OCI-LY3 (cell line): ENCODE measurements around the gene GLIS1.

ENCODE experiments used
- EZH2phosphoT487 ChIP-seq: fragments of 200-600 bp; shearing (Covaris generic); IDR thresholded peaks from 2 replicates; pipeline ENCODE4 v1.6.1; 2018; ENCODE audit warnings: antibody characterized with exemption, mixed run types, low read depth
- TF ChIP-seq, protein P1 (sequence below): fragments of 200-600, 300-600 bp; sonication (generic); IDR thresholded peaks from 2 replicates; pipeline ENCODE4 v1.5.1; 2014; ENCODE audit warnings: antibody characterized with exemption, low read length, low read depth

DNA sequence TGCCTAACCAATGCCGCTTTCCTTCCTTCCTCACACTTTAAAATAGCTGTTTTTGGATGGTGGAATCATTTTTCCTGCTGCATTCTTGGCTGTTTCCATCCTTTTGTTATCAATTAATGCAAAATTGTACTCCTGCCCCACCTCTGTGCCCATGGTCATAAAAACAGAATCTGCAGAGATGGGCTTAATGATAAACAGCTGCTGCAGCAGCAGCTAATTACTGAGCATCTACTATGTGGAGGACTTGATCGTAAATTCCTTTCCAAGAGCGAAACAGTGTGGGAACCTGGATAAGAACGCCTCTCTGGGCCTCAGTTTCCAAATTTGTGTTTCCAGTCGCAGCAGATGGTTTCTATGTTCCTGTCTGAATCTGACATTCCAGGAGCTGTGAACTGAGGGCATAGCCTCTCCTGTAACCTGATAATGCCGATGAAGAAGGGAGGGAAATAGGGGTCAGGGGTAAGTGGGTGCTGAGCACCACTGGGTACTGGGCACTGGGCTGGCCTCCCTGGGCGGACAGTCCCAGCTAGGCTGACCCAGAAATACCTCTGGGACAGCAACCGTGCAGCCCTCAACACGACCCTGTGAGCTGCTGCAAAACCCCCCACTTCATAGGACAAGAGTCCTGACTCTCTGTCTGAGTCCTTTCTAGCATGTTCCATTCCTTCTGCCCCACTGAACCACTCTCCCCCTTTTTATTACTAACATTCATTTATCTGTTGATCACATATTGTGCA, 158.1 kb downstream of the GLIS1 start:
- TF ChIP-seq, protein P1, sequence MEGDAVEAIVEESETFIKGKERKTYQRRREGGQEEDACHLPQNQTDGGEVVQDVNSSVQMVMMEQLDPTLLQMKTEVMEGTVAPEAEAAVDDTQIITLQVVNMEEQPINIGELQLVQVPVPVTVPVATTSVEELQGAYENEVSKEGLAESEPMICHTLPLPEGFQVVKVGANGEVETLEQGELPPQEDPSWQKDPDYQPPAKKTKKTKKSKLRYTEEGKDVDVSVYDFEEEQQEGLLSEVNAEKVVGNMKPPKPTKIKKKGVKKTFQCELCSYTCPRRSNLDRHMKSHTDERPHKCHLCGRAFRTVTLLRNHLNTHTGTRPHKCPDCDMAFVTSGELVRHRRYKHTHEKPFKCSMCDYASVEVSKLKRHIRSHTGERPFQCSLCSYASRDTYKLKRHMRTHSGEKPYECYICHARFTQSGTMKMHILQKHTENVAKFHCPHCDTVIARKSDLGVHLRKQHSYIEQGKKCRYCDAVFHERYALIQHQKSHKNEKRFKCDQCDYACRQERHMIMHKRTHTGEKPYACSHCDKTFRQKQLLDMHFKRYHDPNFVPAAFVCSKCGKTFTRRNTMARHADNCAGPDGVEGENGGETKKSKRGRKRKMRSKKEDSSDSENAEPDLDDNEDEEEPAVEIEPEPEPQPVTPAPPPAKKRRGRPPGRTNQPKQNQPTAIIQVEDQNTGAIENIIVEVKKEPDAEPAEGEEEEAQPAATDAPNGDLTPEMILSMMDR, result no peak
- no peak for TF ChIP-seq EZH2phosphoT487
